Esophagus squamous epithelium (tissue), 4 donors: Measurements from ENCODE around the gene SYNM.

ENCODE experiments used
- POLR2A ChIP-seq, 4 donors: fragments of 450-650 bp; IDR thresholded peaks; one replicate each; pipeline ENCODE4 v1.6.1; 2017; ENCODE audit warnings: antibody characterized with exemption in 4 of 4, mild to moderate bottlenecking in 4 of 4, moderate library complexity in 3 of 4
- TF ChIP-seq, protein P1 (sequence below), 6 experiments: fragments of 450-650 bp in 4 of 6; fragments of 200-600 bp in 2 of 6; sonication (generic) in 2 of 6; IDR thresholded peaks; one replicate each; pipeline ENCODE4 v1.5.1; 2016 to 2019; ENCODE audit warnings: antibody characterized with exemption in 6 of 6, mild to moderate bottlenecking in 4 of 6, moderate library complexity in 4 of 6

DNA sequence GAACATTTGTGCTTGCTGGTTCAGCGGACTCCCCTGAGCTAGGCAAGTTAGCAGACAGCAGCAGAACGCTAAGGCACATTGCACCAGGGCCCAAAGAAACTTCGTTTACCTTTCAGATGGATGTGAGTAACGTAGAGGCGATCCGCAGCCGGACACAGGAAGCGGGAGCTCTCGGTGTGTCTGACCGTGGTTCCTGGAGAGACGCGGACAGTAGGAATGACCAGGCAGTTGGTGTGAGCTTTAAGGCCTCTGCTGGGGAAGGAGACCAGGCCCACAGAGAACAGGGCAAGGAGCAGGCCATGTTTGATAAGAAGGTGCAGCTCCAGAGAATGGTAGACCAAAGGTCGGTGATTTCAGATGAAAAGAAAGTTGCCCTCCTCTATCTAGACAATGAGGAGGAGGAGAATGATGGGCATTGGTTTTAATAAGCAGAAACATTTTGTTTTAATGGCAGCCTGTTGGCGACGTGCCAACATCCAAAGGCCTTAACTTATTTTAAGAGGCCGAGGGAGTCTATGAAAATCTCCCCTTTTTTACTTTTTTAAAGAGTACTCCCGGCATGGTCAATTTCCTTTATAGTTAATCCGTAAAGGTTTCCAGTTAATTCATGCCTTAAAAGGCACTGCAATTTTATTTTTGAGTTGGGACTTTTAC, 27.9 kb downstream of the SYNM start:
- TF ChIP-seq, protein P1, sequence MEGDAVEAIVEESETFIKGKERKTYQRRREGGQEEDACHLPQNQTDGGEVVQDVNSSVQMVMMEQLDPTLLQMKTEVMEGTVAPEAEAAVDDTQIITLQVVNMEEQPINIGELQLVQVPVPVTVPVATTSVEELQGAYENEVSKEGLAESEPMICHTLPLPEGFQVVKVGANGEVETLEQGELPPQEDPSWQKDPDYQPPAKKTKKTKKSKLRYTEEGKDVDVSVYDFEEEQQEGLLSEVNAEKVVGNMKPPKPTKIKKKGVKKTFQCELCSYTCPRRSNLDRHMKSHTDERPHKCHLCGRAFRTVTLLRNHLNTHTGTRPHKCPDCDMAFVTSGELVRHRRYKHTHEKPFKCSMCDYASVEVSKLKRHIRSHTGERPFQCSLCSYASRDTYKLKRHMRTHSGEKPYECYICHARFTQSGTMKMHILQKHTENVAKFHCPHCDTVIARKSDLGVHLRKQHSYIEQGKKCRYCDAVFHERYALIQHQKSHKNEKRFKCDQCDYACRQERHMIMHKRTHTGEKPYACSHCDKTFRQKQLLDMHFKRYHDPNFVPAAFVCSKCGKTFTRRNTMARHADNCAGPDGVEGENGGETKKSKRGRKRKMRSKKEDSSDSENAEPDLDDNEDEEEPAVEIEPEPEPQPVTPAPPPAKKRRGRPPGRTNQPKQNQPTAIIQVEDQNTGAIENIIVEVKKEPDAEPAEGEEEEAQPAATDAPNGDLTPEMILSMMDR (IDR thresholded peaks at IDR 0.05): no peak
- no peak for TF ChIP-seq POLR2A (IDR thresholded peaks at IDR 0.05)
